HG02588 (cell line): ENCODE results near the gene TEAD3.
"Not testable (repeated sequence)": the region's sequence is repeated elsewhere in the genome, so short reads cannot be mapped to it uniquely, and the experiment has no call there.

ENCODE experiments used
- ATAC-seq: cut with Tn5 transposase; IDR thresholded peaks from one replicate; pipeline ENCODE4 v1.9.1; 2021; ENCODE audit warnings: mild to moderate bottlenecking, moderate library complexity; ENCODE audit not compliant: unreplicated experiment

TEAD3 gene

DNA sequence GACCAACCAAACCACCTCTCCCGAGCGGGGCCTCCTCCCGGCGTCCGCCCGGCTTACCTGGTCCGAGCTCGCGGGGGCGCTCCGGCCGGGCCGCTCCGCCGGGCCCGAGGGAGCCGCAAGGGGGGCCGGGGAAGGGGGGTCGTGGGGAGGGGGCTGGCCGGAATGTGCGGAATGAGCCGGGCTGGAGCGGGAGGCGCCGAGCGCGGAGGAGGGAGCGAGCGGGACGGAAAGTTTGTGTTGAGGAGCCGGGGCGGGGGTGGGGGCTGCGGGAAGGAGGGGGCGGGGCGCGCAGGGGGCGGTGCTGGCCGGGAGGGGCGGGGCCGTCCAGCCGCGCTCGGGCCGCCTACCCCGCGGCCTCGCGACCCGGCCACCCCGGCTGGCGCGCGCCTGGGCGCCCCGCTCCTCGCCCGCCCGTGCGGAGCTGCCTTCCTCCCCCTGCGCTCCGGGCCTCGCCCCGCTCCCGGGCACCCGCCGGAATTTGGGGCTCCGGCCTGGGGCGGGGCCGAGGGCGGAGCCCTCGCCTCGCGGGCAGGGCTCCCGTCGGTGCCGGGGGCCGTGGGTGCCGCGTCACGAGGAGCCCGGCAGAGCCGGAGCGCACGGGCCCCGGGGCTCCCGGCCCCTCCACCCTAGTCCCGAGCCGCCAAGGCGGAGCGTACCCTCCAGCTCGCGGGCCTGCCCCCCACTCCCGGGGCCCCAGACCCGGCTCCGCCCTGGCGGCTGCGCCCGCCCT is at the start of gene TEAD3:
TSS of gene TEAD3 (minus strand) at position 239 of the 730 bp plus-strand sequence.
- peak; percentile 47 for ATAC-seq

- no peak for ATAC-seq
These were observed 48.0 kb upstream of the TEAD3 start for GRCh38 chr6:35544769-35545361.

- ATAC-seq, result no peak
These were observed 46.7 kb upstream of the TEAD3 start for GRCh38 chr6:35543459-35544193.

DNA sequence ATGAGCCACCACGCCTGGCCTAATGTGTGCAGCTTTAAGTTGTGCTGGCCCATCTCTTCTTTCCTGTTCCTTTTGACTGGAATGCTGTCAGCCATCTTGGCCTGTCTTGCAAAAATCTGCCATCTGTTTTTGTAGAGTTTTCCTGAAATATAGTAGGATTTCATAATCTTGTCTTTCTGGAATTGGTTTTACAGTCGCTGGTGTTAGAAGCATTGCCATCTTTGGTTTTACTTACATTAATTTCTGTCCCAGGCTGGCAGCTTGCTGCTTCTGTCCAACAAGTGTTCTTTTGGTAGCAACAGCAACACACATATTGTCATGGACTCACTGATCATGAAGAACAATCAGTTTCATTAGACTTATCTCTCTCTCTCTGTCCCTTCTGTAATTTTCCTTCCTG is 45.0 kb upstream of the TEAD3 start:
- ATAC-seq, result no peak

GRCh38 chr6:35539223-35539622 is 42.3 kb upstream of the TEAD3 start:
- no peak for ATAC-seq

- not testable (repeated sequence) for ATAC-seq
These were observed 39.0 kb upstream of the TEAD3 start for GRCh38 chr6:35535847-35536246.

GRCh38 chr6:35534407-35535170 is 37.7 kb upstream of the TEAD3 start:
- ATAC-seq, result no peak

GRCh38 chr6:35533981-35534380 is 37.1 kb upstream of the TEAD3 start:
- ATAC-seq, result no peak

DNA sequence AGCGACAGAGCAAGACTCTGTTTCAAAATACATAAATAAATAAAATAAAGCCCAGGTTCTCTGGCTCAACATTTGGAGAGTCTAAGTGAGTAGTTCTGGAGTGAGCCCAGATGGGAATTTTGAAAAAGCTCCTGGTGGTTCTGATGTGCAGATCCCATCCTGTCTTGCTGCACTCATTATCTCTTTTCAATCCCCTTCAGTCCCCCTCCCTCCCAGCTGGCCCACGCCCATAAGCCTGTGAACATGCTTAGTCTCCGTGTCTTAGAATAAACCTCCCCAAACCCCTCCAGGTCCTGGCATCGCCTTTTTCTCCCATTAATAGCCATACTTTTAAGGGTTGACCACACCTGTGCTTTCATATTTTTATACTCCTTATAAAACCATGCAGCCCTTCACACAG is 35.2 kb upstream of the TEAD3 start:
- no peak for ATAC-seq

- ATAC-seq, result no peak
These were observed 27.6 kb upstream of the TEAD3 start for GRCh38 chr6:35524380-35525020.

DNA sequence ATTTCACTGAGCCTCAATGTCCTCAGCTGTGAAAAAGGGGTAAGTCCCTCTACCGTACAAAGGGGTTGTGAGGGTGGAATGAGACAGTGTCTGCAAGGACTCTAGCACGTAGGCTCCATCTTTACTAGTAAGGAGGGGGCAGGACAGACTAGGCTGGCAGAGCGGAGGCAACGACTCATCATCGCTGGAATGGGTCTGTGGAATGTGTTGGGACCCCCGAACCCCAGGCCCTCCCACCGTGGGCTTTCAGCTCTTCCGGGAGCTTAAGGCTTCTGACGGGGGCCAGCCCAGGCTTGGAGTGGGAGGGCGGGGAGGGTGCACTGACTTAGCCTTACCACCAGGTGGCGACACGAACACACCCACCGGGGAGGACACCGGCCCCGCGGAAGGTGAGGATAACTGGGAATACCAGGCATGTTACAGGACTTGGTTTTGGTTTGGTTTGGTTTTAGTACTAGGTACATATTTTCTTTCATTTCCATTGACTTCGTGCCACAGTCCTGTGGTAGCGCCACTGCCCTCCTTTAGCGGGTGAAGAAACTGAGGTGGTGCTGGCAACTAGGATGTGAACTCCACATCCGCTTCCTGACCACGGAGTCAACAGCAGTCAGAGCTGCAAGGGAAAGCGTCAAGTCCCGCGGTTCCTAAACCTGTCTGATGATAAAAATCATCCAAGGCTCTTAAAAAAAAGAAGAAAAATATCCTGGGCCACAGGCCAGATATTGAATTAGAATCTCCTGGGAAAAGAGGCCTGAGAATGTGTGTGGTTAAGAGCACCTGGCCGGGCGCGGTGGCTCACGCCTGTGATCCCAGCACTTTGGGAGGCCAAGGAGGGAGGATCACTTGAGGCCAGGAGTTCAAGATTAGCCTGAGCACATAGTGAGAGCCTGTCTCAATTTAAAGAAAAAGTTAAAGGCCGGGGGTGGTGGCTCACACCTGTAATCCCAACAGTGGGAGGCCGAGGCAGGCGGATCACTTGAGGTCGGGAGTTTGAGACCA is 26.1 kb upstream of the TEAD3 start:
- no peak for ATAC-seq

DNA sequence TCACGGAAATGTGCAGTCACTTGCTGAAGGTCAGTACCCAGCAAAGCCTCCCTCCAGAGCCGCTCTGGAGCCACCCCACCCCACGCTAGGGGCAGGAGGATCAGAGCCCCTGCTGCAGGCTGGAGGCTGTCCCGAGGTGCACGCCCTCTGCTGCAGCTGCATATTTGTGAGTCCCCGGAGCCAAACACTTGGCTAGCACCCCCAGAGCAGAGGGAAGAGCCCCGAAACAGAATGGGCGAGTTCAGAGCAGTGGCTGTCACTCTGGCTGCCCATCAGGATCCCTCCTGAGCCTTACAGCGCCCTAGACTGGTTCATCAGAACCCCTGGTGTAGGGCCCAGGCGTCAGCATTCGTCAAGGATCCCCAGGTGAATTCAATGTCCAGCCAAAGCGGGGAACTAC is 25.3 kb upstream of the TEAD3 start:
- no peak for ATAC-seq

DNA sequence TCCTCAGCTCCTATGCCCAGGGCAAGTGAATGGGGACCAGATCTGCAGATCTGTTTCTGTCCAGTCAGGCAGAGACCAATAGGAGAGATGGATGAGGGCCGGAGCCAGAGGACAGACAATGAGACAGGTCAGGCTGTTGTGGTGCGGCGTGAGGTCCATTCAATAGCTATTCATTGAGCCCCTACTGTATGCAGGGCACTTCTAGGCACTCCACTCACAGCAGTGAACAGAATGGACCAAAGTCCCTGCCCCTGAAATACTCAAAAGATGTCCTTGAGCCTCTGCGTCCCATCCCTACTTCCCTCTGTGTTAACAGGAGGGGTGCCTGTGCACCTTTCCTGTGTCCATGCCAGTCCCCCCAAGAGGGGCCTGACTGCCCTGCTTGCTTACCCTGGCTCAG is 24.4 kb upstream of the TEAD3 start:
- no peak for ATAC-seq

GRCh38 chr6:35519313-35520015 is 22.6 kb upstream of the TEAD3 start:
- ATAC-seq, result no peak

GRCh38 chr6:35518566-35519312 is 21.9 kb upstream of the TEAD3 start:
- ATAC-seq, result no peak

DNA sequence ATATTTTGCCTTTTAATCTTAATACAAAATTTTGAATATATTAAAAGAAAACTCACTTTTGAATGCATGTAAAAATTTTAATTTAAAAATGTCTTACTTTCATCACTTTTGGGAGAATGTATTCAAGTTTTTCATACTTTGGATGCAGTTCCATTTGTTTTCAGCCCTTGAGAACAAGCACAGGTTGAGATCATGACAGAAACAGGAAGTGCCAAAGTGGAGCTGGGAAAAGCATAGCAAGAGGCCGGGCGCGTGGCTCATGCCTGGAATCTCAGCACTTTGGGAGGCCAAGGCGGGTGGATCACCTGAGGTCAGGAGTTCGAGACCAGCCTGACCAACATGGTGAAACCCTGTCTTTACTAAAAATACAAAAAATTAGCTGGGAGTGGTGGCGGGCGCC is 21.1 kb upstream of the TEAD3 start:
- not testable (repeated sequence) for ATAC-seq

DNA sequence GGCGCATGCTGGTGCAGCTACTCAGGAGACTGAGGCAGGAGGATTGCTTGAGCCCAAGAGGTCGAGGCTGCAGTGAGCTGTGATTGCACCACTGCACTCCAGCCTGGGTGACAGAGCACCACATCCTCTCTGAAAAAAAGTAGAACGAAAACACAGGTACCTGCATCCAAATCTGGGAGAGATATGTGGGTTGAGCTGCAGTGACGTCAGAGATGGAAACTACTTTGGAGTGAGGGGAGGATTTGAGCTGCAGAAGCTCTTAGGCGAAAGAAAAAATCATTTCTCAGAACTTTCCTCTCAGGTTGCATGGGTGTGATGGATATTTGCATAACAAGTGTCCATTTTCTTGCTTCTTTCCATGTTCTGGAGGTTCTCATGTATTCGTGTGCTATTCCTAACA is 19.8 kb upstream of the TEAD3 start:
- no peak for ATAC-seq

DNA sequence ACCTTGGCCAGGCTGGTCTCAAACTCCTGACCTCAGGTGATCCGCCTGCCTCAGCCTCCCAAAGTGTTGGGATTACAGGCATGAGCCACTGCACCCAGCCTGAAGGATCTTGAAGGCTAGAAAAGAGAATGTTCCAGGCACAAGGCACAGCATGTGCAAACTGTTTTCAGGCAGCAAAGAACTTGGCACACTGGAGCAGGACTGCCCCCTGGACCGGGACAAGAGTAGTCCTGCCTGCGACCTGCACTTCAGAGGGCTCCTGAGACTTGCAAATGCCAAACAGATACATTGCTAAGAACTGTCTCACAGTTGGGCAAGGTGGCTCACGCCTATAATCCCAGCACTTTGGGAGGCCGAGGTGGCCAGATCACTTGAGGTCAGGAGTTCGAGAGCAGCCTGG is 19.1 kb upstream of the TEAD3 start:
- not testable (repeated sequence) for ATAC-seq
